ENCODE results near the gene AHRR. TPM values are rescaled to one million over a fixed set of nuclear protein-coding genes. Genes with fewer than 3 reads are reported as not detected.

Gene AHRR
- total RNA-seq, 1 experiment from 2014 or later: 2.2 TPM

- Histone ChIP-seq H2AFZ (ENCODE audit: low read length) (no peak overlapping the region), H3K4ac (ENCODE audit: low read depth, low read length) (no peak overlapping the region), H3K4me2 (ENCODE audit: insufficient read depth, insufficient read length, low read length) (no peak overlapping the region), H3K14ac (ENCODE audit: insufficient read depth, low read length) (no peak overlapping the region), H4K20me1 (ENCODE audit: control insufficient read depth, insufficient read depth, insufficient read length) (no peaks in the 10 kb centered on the region), H3K23ac (ENCODE audit: insufficient read length, low read depth, low read length) (no peak overlapping the region), H2BK5ac (ENCODE audit: insufficient read length, low read length) (no peak overlapping the region), H3T11ph (ENCODE audit: low read length) (no peak overlapping the region), H4K91ac (ENCODE audit: insufficient read length, low read depth, low read length) (no peak overlapping the region), H3K4me1 (ENCODE audit: insufficient read depth, low read length) (no peaks in the 10 kb centered on the region), H2AK5ac (ENCODE audit: insufficient read length, low read length) (no peak overlapping the region), H3K23me2 (ENCODE audit: insufficient read length, low read depth, low read length, poor library complexity, severe bottlenecking) (peaks cover 5% of the 10 kb centered on the region), H3K9me3 (ENCODE audit: control insufficient read depth, low read depth, low read length) (no peaks in the 10 kb centered on the region), H3K18ac (ENCODE audit: insufficient read length, low read depth, low read length) (no peak overlapping the region), H3K56ac (ENCODE audit: insufficient read length, low read depth, low read length) (no peak overlapping the region), H3K9ac (ENCODE audit: extremely low read depth, insufficient read length, low read length) (no peak overlapping the region), H2BK15ac (ENCODE audit: low read depth, low read length) (no peak overlapping the region), H3K27ac (ENCODE audit: insufficient read length, low read depth, low read length) (no peak overlapping the region), H2BK120ac (ENCODE audit: low read depth, low read length, poor library complexity, severe bottlenecking) (no peak overlapping the region), H4K8ac (replicated peaks; ENCODE audit: insufficient read length, low read depth, low read length) (no peak overlapping the region), H2BK20ac (ENCODE audit: low read depth, low read length, poor library complexity, severe bottlenecking) (no peak overlapping the region), H2BK12ac (ENCODE audit: insufficient read length, low read depth, low read length) (no peak overlapping the region), H3K79me1 (ENCODE audit: insufficient read depth, low read depth, low read length, poor library complexity, severe bottlenecking) (no peaks in the 10 kb centered on the region), H4K5ac (ENCODE audit: insufficient read length, low read depth, low read length) (no peak overlapping the region), H3K79me2 (ENCODE audit: insufficient read depth, low read length) (no peaks in the 10 kb centered on the region), H3K27me3 (ENCODE audit: insufficient read depth, low read length) (peaks cover 2% of the 10 kb centered on the region; the same call in 1 of the 2 replicates)
- no peak for TF ChIP-seq CTCF (conservative IDR thresholded peaks at IDR 0.05)
- peak; percentile 23 for DNase-seq
- Mint-ChIP-seq H3K27ac (no peak overlapping the region), H3K4me3 (no peak overlapping the region), H3K27me3 (ENCODE audit: low read depth) (peaks cover 49% of the 10 kb centered on the region), H3K36me3 (ENCODE audit: insufficient read depth in 1 of 3, low read depth in 3 of 3) (no peaks in the 10 kb centered on the region; a peak in 1 of 7 replicates), H3K4me1 (peaks cover 14 to 25% of the 10 kb centered on the region in 2 experiments), H3K9me3 (no peaks in the 10 kb centered on the region)
- no CpG with 5 or more reads among the region's 13 CpGs for WGBS (ENCODE audit: extremely low coverage, insufficient read length, low lambda C conversion rate)
Measured at GRCh38 chr5:372556-372995, 51.1 kb downstream of the AHRR start.
